Esophagus mucosa (tissue), 1 donor: ENCODE results near the gene GRB7. TPM values are rescaled to one million over a fixed set of nuclear protein-coding genes. Genes with fewer than 3 reads are reported as not detected.
A peak's percentile ranks its signal among the peaks of the same experiment; 100 is the strongest.

ENCODE experiments used
- ATAC-seq: fragments of 200-7000 bp; cut with Tn5 transposase; one replicate; pipeline ENCODE4 v1.9.1; 2020
- total RNA-seq: library from RNA; stranded (reverse); gene quantifications from one replicate; pipeline ENCODE4 v1.2.4, GENCODE V29; 2023
- donor health status: DM: yes; HTN: yes; CAD: no.

Gene GRB7
- total RNA-seq, 1 donor from 2014 or later, result 45.3 TPM

DNA sequence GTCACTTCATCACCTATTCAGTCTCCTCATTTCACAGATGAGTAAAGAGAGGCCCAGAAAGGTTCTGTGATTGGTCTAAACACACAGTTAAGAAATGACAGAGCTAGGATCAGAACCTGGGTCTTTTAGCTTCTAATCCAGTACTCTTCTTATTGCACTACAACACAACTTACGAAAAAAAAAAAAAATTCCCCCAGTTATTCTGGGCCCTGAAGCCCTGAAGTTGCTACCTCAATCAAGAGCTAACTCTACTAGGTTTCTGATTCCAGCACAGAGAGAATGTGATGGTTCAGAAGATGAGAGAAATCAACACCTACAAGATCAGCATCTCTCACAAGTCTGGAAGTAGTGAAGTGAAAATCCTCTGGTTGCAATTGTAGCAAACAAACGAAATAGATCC lies 37.3 kb downstream of the GRB7 start:
- ATAC-seq, result no peak

DNA sequence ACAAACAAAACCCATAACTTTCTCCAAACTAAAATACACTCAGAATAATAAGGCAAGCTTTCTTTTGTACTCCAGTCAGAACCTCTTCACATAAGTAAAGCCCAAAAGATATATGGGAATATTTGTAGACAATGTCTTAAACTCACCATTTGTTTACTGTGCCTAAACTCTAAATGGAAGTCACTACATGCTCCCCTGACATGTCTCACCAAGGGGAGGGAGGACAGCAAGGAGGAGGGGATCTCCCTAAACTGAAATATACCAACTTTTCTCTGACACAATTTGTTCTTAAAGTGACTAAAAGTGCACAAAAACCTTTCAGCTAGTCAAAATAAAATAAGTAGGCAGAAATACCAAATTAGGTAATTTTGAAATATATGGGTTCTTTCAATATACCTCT lies 38.5 kb downstream of the GRB7 start:
- no peak for ATAC-seq

DNA sequence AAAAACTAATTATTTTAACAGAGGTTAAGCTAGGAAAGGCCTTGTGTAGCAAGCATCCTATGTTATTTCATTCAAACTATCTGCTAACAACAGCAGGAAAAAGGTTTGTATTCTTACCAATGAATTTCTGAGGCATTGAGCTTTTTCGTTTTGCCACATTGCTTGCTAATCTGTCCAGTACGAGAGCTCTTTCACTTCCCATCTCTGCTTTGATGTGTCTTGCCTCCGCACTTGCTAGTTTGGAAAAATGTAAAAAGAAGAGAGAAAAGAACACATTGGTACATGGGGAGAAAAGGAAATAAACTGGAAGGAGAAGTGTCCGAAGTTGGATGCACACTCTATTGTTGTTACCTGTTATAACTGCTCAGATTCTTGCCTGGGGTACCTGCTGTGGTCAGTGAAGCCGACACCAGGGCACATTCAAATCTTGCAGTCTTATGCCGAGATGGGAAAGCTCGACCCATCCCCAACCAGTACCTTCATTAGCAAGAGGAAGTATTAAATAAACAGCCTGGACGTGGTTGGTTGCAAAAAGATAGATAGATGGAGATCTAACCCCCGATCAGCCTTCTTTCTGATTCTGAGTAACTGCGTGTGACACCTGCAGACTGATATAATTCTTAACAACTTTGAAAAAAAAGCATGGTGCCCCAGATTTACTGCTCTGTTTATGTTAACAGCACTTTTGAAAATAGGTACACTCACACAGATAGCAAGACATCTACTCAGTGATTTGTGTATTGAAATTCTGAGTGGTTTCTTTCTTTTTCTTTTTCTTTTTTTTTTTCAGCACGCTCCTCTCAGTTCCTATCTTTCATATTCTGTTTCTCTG lies 40.0 kb downstream of the GRB7 start:
- no peak for ATAC-seq

DNA sequence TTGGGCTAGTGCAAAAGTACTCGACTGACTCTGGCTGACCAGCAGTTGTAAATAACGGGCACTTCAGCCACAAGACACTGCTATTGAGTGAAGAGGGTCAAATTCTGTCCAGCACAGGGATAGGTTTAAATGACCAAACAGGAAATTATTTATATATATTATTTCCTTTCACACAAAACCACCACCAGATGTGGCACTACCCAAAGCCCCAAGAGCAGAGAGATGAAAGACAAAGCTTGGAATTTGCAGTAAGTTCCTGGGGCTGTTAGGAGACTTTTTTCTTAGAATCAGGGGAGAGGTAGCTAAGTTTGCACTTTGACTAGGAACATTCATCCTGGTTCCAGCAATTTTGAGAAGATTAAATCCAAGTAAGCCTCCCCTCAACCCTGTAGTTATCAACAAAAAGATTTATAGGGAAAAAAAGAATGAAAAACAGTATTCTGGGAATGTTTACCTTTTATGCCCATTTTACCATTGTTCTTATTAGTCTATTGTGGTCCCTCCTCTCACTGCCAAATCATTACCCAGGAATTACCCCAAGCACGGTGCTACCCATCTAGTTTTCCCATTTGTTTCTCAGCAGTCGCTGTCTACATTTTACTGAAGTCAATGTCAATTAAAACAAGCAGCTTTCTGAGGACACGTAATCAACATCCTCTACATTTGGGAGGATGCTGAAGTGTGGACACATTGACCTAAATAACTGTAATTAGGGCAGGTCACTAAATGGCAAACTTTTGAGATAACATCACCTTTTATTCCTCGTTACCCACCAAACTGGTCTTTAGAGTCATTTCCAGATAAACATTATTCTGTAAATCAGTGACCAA lies 43.5 kb downstream of the GRB7 start:
- ATAC-seq, result no peak

DNA sequence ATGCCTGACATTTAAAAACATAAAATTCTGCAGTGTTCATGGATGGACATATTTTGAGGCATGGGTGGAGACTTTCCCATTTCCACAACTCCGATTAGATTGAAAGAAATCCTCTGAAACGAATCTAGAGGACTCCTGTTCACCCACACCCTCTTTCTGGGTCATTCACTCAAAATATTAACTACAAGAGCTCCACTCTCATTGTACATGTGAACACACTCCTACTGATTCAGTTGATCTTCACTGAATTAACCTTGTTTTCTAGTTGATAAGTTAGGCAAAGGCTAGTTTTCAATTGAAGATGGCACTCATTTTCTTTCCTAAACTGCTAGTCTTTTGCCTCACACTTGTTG lies 44.1 kb downstream of the GRB7 start:
- ATAC-seq, result no peak

DNA sequence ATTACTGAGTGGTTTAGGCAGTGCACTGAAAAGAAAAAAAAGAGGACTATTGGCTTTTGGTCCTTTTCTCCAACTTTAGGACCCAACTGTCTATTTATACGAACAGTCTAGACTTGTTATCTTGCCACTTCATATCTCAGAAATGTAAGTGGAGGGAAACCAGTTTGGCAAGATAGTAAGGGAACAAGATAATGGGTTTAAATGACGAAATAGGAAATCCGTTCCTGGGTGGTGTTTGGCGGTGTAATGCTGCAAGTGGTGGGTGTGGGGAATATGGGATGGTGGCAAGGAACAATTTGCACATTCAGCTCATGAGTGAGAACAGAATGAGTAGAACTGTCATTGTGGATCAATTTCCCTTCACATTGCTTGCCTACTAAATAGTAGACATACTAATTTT lies 44.7 kb downstream of the GRB7 start:
- ATAC-seq, result peak; percentile 35

DNA sequence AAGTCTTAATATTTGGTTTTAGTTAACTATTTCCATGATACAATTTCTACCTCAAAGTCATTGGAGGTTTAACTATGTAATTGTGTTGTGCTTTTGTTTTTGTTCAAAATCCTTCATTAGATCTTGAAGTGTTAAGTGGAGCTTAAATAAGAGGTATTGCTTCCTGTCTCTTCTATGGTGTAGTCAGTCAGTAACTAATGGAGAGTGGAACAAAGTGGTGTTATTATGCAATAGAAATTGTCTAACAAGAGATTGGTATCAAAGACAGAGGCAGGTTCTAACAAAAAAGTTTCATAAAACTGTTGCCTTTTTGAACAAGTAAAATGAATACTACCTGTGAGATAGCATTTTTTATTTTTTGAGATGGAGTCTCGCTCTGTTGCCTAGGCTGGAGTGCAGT lies 45.2 kb downstream of the GRB7 start:
- no peak for ATAC-seq

DNA sequence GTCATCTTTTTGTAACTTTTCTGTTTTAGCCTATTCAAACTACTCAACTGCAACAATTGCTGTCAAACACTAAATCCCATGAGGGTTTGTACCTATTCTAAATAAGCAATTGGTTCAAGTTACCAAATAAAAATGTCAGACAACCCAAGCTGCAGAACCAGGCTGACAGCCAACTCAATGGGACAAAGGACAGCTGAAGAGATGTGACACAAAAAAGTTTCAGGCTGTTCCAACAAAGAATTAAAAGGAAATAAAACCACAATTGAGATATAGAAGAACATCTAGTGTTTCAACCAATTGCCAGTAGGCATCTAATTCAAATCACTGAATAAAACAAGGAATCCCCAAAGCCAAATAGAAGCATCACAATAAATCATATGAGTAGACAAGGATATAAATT lies 49.3 kb downstream of the GRB7 start:
- no peak for ATAC-seq

DNA sequence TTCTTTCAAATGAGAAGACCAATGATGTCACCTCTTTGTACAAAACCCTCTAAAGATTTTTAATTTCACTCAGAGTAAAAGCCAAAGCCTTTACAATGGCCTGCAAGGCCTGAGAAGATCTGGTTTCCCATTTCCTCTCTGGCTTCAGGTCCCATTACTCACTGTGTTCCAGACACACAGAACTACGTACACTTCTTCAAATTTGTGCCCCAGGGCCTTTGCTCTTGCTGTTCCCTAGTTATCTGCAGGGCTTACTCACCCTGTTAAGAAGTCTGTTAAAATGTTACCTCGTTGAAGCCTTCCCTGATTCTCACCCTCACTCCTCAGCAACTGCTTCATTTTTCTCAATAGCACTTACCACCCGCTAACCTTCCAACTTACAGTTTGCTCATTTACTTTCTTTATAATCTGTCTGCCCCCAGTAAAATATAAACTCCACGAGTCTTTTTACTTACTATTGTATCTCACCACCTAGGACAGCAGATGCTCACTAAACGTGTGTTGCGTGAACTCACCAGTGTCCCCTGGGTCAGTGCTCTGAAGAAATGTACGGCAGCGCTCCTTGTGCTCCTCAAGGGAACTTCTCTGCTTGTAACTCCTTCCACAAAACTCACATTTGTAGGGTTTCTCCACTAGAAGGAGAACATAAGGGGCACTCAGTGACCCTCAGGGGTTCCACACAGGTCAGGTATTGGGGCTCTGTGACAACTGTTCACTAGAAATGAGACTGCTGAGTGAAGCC lies 50.2 kb downstream of the GRB7 start:
- ATAC-seq, result no peak

DNA sequence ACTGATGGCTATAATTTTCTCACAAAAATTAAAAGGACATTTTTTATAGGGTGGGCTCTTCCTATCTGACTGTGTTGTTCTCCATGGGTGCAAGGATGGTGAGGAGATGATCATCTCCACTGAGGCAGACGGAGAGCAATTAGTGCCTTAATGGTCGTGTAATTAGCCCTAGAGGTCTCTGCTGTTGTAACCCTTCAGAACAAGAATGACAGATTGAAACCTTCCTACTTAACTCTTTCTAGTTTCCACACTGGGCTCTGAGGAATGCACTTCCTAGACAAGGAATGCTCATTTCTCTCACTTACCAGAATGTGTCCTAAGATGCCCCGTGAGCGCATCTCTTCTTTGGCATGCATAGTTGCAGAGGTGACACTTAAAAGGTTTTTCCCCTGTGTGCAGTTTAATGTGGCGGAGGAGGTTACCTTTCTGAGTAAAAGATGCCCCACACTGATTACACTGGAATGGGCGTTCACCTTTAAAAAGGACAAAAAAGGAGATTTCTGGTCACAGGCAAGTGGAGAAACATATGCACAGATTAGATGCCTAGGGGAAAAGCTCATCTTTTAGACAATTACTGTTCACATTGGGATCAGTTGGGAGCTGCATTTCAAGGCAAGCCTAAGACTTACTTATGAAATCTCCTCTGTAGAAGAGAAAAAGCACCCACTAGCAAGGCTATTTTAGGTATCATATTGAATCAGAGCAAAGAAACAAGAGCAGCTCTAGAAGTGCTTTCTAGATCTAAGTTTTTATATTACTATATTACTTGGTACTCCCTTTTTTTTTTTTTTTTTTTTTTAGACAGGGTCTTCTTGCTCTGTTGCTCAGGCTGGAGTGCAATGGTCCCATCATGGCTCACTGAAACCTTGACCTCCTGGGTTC lies 53.6 kb downstream of the GRB7 start:
- no peak for ATAC-seq

DNA sequence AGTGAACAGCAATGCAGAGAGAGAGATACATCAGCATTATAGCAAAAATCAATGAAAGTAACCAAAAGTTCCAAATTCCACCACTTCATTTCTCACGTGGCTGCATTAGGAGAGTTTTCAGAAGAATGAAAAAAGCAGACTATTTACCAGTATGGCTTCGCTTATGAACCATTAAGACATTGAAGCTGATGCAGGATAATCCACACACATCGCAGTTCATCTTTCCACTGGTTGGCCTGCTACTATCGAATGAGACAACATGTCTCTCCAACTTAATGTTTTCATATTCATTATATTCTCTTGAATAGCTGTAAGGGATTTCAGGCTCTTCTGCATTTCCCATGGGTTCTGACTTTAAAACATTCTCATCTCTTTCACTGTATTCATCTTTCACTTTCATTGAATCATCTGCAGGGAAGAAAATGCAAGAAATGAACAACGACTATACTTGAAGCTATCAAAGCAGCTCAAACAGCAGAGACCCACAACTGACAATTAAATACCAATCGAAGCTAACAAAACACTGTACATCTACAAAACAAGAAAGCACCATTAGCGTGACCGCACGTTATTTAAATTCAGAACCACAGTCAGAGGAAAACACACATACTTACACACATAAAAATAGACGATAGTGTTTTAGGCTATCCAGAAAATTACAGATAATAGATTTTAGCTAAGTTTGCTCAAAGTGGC lies 54.9 kb downstream of the GRB7 start:
- no peak for ATAC-seq

DNA sequence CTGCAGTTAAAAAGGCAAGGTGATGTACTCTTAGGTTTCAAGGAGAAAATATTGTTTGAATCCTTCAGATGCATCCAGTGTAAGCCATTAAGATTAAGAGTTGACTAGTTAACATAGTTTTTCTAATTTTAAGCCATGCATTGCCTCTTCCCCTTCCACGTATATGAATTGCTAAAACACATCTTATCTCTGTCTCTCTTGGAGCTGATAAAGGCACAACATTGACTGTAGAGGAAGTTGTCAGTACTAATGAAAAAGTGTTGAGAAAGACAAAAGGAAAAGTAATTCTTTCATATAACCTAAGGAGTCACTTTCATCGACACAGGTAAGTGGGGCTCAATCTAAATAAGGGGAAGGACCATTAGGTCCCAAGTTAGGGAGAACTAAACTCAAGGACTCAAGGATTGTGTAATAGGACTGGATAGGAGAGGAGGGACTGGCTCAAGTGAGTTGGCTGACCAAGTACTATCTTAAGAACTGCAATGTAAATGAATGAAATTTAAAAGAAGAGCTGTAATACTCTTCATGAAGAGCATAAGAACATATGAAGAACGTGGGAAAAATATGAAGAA lies 55.6 kb downstream of the GRB7 start:
- no peak for ATAC-seq

DNA sequence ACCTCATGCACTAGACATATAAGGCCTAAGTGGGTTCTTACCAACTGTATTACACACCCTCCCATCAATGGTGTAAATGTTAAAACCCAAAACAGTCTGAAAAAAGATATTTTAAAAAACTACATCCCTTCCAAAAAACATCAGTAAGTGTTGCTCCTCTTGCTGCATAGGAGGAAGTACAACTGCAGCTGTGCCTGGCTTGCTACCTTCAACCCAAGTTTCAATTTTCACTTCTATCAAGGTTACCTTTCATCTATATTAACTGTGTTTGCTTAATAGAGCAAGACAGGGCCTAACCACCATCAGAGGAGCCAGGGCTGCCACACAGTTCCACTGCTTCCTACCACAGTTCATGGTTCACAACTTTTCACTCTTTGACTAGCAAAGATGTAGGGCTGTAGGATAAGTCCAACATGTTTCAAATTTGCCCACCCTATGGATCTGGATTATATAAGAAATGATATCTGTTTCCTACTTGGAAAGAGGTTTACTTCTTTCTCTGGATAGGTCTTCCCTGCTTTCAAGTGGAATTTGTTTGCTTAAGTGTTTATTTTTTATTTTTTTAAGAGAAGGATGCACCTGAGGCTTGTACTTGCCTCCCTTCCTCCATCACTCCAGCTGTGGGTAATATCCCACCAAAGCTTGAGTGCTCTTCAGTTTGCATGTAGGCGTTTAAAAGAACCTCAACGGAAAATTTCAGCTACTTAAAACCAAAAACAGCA lies 56.7 kb downstream of the GRB7 start:
- ATAC-seq, result peak; percentile 69

Other genes starting within 250 kb of the GRB7 start
- gene NEUROD2, start 130.0 kb upstream of the GRB7 start, total RNA-seq, result not detected
- gene PPP1R1B, start 111.0 kb upstream of the GRB7 start, total RNA-seq, result 1.6 TPM
- gene STARD3, start 100.8 kb upstream of the GRB7 start, total RNA-seq, result 28.0 TPM
- 0.40 TPM for gene TCAP, start 72.6 kb upstream of the GRB7 start, total RNA-seq
- gene PNMT, start 69.5 kb upstream of the GRB7 start, total RNA-seq, result 1.1 TPM
- gene PGAP3, start 49.9 kb upstream of the GRB7 start, total RNA-seq, result 22.4 TPM
- gene ERBB2, start 37.9 kb upstream of the GRB7 start, total RNA-seq, result 118 TPM
- gene MIEN1, start 7.4 kb upstream of the GRB7 start, total RNA-seq, result 44.3 TPM
- 1.1 TPM for gene IKZF3, start 126.4 kb downstream of the GRB7 start, total RNA-seq
- not detected for gene ZPBP2, start 130.3 kb downstream of the GRB7 start, total RNA-seq
- gene GSDMB, start 180.7 kb downstream of the GRB7 start, total RNA-seq, result 1.6 TPM
- 18.5 TPM for gene ORMDL3, start 189.7 kb downstream of the GRB7 start, total RNA-seq
- not detected for gene LRRC3C, start 189.8 kb downstream of the GRB7 start, total RNA-seq
- 1.9 TPM for gene GSDMA, start 225.1 kb downstream of the GRB7 start, total RNA-seq
- gene PSMD3, start 242.9 kb downstream of the GRB7 start, total RNA-seq, result 80.2 TPM